HFFc6 (cell line): ENCODE measurements around the gene GPSM1. TPM values are rescaled to one million over a fixed set of nuclear protein-coding genes. Genes with fewer than 3 reads are reported as not detected.

Experiments
- DNase-seq: peaks from one replicate; pipeline ENCODE4 v3.0.0-alpha.2; 2018
- H3K27ac Mint-ChIP-seq: 2 replicates; pipeline ENCODE4 v1.8.0; 2020; ENCODE audit warnings: mild to moderate bottlenecking, mixed read lengths
- H3K27me3 Mint-ChIP-seq: 2 replicates; pipeline ENCODE4 v1.8.0; 2021; ENCODE audit warnings: mild to moderate bottlenecking, moderate library complexity, mixed read lengths; ENCODE audit not compliant: insufficient read depth
- H3K36me3 Mint-ChIP-seq: 2 replicates; pipeline ENCODE4 v1.8.0; 2021; ENCODE audit warnings: low read depth, mixed read lengths
- H3K4me1 Mint-ChIP-seq: 2 replicates; pipeline ENCODE4 v1.8.0; 2020; ENCODE audit warnings: low read depth, mixed read lengths
- H3K4me3 Mint-ChIP-seq: 2 replicates; pipeline ENCODE4 v1.8.0; 2020; ENCODE audit warnings: mild to moderate bottlenecking, moderate library complexity, mixed read lengths
- H3K9me3 Mint-ChIP-seq: 2 replicates; pipeline ENCODE4 v1.8.0; 2020; ENCODE audit warnings: mild to moderate bottlenecking, mixed read lengths
- CTCF ChIP-seq: fragments of 200-600 bp; sonication (generic); IDR thresholded peaks from 2 replicates; pipeline ENCODE4 v1.5.0; 2021; ENCODE audit warnings: antibody characterized with exemption, mild to moderate bottlenecking
- total RNA-seq, 6 experiments: library from RNA; stranded (reverse); fragmentation: NEBNext Ultra II Directional; extraction: Animal tissue kit (Norgen Biotek cat#: 25700); gene quantifications; 2 replicates in 1 of 6; 3 replicates in 5 of 6; pipeline ENCODE4 v1.2.3, GENCODE V29; 2021

The GPSM1 gene
- total RNA-seq, 6 experiments from 2014 or later, result 50.9 to 60.2 (median 55.0) TPM

GRCh38 chr9:136375096-136375495 lies 47.8 kb downstream of the GPSM1 start:
- no peak for DNase-seq
- Mint-ChIP-seq H3K4me3 (no peak overlapping the region), H3K36me3 (no peaks in the 10 kb centered on the region; the same call in 1 of the 2 replicates), H3K27ac (no peak overlapping the region), H3K27me3 (0 out of 2 replicates have a peak, but pooled peaks cover 2% of the 10 kb centered on the region), H3K4me1 (peaks cover 13% of the 10 kb centered on the region), H3K9me3 (no peaks in the 10 kb centered on the region)
- TF ChIP-seq CTCF, result peak; percentile 11; the same call in 1 of the 2 replicates

- no peak for TF ChIP-seq CTCF
- Mint-ChIP-seq H3K27me3 (0 out of 2 replicates have a peak, but pooled peaks cover 2% of the 10 kb centered on the region), H3K36me3 (no peaks in the 10 kb centered on the region; the same call in 1 of the 2 replicates), H3K4me3 (no peak overlapping the region), H3K4me1 (peaks cover 13% of the 10 kb centered on the region), H3K27ac (no peak overlapping the region), H3K9me3 (no peaks in the 10 kb centered on the region)
- DNase-seq, result no peak
These were observed 49.1 kb downstream of the GPSM1 start for GRCh38 chr9:136376457-136376856.

GRCh38 chr9:136377341-136378169 lies 50.2 kb downstream of the GPSM1 start:
- Mint-ChIP-seq H3K36me3 (no peaks in the 10 kb centered on the region; the same call in 1 of the 2 replicates), H3K4me1 (peaks cover 9% of the 10 kb centered on the region), H3K27ac (no peak overlapping the region), H3K9me3 (no peaks in the 10 kb centered on the region), H3K4me3 (no peak overlapping the region), H3K27me3 (peaks cover 2% of the 10 kb centered on the region; the same call in 1 of the 2 replicates)
- TF ChIP-seq CTCF, result no peak
- DNase-seq, result no peak

GRCh38 chr9:136378170-136379002 lies 51.0 kb downstream of the GPSM1 start:
- no peak for TF ChIP-seq CTCF
- H3K27ac Mint-ChIP-seq, result no peak overlapping the region
- peaks cover under 1% of the 10 kb centered on the region; the same call in 1 of the 2 replicates for H3K4me1 Mint-ChIP-seq
- DNase-seq, result no peak
- peaks cover 2% of the 10 kb centered on the region; the same call in 1 of the 2 replicates for H3K27me3 Mint-ChIP-seq
- H3K36me3 Mint-ChIP-seq, result no peaks in the 10 kb centered on the region; the same call in 1 of the 2 replicates
- no peaks in the 10 kb centered on the region for H3K9me3 Mint-ChIP-seq
- no peak overlapping the region for H3K4me3 Mint-ChIP-seq

GRCh38 chr9:136379003-136379287 lies 51.6 kb downstream of the GPSM1 start:
- Mint-ChIP-seq H3K36me3 (no peaks in the 10 kb centered on the region; the same call in 1 of the 2 replicates), H3K9me3 (no peaks in the 10 kb centered on the region), H3K27me3 (peaks cover 2% of the 10 kb centered on the region; the same call in 1 of the 2 replicates), H3K4me3 (no peak overlapping the region), H3K4me1 (no peaks in the 10 kb centered on the region), H3K27ac (no peak overlapping the region)
- TF ChIP-seq CTCF, result no peak
- DNase-seq, result no peak
